ENCODE measurements around the gene PIM1.

Gene PIM1

DNA sequence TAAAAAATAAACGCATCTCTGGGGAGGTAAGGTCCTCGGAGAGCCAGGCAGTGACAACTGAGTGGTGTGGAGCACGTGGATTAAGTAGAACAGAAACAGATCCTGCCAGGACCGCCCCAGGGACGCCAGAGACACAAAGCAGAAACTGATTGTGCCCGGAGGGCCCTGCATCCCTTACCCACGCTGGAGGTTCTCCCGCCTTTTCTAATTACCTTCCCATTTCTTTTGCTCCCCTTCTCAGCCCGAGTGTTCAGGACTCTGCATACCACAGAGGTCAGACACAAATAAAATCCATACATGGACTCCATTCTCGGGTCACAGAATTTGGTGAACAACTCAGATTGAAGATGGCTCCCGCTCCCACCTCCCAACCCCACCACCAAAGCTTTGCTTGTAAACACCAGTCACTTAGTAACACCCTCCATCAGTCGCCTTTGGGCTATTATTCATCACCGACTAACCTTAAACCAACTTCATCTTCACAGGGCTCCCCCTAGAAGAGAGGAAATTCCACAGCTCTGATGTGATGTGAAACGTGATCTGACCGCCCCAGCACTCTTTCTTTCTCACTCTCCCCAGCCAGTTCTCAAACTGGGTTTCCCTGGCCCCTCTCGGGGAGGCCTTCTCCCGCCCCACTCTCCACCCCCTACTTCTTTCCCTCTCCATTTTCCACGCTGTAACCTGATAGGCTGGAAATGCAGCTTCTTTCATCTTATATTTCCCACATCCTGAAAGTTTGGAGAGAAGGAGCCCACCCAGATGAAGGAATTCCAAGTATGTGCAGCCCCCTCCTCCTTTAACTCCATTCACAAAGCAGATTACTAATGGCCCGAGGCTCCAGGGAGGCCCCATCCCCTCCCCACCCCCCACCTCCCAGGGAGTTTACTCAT is 32.5 kb upstream of the PIM1 start:
- in situ Hi-C loops (cut with HindIII; ENCODE audit: low sequenced_read_pairs): no loop called here

- in situ Hi-C loops (cut with HindIII; ENCODE audit: low sequenced_read_pairs): no loop called here
These were observed 31.1 kb upstream of the PIM1 start for GRCh38 chr6:37138856-37139229.

DNA sequence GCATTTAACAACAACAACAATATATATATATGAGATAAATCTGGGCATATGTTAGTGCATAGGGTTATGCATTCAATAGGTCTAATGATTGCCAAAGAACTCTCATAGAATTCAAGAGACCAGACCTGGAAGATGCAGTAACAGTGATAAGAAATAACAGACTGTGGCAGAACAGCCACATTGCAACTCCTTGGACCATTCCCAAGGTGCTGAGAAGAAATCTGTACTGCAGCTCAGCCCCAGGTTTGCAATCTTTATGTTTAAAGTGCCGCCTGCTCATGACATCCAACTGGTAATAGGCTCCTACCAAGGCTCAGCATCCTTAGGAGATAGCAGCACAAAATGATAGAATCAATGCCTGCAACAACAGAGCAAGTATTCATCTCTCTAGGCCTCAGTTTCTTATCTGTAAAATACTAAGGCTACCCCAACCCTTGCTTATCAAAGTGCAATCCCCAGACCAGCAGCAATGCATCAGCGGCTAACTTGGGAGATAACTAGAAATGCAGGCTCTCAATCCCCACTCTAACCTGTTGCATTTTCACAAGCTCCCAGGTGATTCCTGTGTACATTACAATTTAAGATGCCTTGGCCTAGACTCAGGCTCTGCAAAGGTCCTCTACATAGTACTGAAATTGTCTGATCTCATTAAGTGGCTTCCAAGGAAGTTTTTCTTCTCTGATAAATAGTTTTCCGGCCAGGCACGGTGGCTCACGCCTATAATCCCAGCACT is 30.6 kb upstream of the PIM1 start:
- in situ Hi-C loops (cut with HindIII; ENCODE audit: low sequenced_read_pairs): no loop called here

- in situ Hi-C loops (cut with HindIII; ENCODE audit: low sequenced_read_pairs): no loop called here
These were observed 29.8 kb upstream of the PIM1 start for GRCh38 chr6:37140145-37140544.

- in situ Hi-C loops (cut with HindIII; ENCODE audit: low sequenced_read_pairs): no loop called here
These were observed 28.5 kb upstream of the PIM1 start for GRCh38 chr6:37141281-37142049.

DNA sequence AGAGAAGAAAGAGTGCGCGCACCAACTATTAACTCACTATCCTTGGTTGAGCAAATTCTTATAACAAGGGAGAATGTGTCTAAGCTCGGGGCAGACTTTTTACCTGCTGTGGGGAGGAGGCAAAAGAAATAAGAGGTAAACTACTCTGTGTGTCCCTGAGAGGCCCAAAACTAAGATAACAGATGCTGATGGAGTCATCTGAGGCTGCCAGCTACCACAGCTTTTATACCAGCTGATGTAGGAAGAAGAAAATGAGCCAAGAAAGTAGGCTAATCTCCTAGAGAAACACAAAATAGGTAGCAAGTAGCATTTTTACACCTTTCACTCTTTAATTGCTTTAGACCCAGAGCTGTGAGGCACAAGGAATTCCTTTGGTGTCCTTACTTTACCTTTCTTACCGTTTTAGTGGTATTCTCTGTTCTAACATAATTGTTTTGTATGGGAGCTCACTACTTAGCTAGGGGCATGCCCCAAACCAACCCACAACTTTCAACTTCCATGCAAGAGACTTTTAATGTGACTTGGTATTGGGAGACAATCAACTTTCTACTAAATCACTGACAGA is 27.8 kb upstream of the PIM1 start:
- in situ Hi-C loops (cut with HindIII; ENCODE audit: low sequenced_read_pairs): no loop called here

DNA sequence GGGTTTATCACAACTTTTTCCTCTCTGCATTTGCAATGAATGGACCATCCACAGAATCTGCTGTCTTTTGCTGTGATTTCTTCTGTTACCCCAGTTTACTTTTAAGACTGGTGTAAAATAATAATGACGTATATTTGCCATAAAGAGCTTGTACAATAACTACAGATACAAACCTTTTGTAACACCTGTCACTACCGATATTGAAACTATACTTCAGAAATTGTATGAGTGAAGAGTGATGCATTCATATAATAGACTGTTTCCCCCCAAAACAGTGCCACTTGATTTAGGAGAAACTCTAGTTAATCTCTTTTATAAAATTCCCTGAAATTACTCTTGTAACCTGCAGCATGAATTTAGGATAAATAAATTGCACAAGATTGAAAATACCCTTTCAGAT is 26.4 kb upstream of the PIM1 start:
- in situ Hi-C loops (cut with HindIII; ENCODE audit: low sequenced_read_pairs): no loop called here

DNA sequence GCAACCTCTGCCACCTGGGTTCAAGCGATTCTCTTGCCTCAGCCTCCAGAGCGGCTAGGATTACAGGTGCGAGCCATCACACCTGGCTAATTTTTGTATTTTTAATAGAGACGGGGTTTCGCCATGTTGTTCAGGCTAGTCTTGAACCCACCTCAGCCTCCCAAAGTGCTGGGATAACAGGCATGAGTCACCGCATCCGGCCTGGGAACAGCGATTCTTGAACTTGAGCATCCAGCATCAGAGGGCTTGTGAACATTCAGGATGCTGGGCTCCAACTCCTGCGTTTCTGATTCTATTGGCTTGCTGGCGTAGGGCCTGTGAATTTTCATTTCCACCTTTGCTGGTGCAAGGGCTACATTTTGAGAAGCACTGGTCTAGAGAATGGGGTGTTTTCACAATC is 24.5 kb upstream of the PIM1 start:
- in situ Hi-C loops (cut with HindIII; ENCODE audit: low sequenced_read_pairs): no loop called here

DNA sequence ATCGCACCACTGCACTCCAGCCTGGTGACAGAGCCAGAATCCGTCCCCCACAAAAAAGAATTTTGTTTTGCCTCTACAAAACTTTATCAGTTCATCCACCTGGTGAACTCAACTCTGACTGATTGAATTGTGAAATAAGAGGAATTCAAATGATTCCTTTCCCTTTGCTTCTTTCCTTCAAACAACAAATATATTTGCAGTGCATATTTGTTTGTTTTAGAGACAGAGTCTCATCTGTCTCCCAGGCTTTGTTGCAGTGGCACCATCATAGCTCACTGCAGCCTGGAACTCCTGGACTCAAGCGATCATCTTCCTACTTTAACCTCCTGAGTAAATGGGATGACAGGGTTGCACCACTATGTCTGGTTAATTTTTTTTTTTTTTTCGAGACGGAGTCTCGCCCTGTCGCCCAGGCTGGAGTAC is 23.2 kb upstream of the PIM1 start:
- in situ Hi-C loops (cut with HindIII; ENCODE audit: low sequenced_read_pairs): no loop called here

GRCh38 chr6:37149745-37150144 is 20.2 kb upstream of the PIM1 start:
- in situ Hi-C loops (cut with HindIII; ENCODE audit: low sequenced_read_pairs): no loop called here

- in situ Hi-C loops (cut with HindIII; ENCODE audit: low sequenced_read_pairs): no loop called here
These were observed 19.6 kb upstream of the PIM1 start for GRCh38 chr6:37150314-37150713.

GRCh38 chr6:37155394-37156312 is 14.3 kb upstream of the PIM1 start:
- in situ Hi-C loops (cut with HindIII; ENCODE audit: low sequenced_read_pairs): no loop called here

GRCh38 chr6:37158508-37158907 is 11.4 kb upstream of the PIM1 start:
- in situ Hi-C loops (cut with HindIII; ENCODE audit: low sequenced_read_pairs): no loop called here

GRCh38 chr6:37160922-37161778 is 8.8 kb upstream of the PIM1 start:
- in situ Hi-C loops (cut with HindIII; ENCODE audit: low sequenced_read_pairs): no loop called here

- in situ Hi-C loops (cut with HindIII; ENCODE audit: low sequenced_read_pairs): no loop called here
These were observed 7.2 kb upstream of the PIM1 start for GRCh38 chr6:37162740-37163139.

DNA sequence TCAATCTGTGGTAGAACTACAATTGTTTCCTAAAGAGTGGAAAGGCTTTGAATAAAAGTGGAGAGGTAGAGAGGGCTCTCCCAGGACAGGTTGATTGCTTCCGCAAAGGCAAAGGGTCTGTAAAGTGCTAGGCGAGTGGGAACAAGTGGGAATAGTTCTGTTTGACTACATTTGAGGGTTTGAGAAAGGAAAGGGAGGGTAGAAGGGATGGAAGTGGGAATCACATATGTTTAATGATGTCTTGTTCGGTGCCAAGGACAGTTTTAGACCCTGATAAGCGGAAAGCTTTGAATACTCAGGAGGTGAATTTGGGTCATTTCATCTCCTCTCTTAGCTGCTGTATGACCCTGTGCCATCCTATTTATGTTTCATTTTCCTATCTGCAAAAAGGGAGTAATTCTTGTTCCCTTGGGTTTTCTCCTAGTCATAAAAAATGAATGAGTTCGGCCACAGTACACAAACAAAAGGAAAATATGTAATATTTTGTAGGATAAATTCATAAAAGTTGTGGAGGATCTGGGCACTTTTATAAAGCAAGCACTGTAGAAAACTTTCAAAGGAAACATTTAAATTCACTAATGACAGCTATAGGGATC is 1.7 kb upstream of the PIM1 start:
- in situ Hi-C loops (cut with HindIII; ENCODE audit: low sequenced_read_pairs): no loop called here

- in situ Hi-C loops (cut with HindIII; ENCODE audit: low sequenced_read_pairs): no loop called here
These were observed 999 bp upstream of the PIM1 start for GRCh38 chr6:37168811-37169495.

Measured in DLD1 (cell line).